ENCODE measurements around the gene GRIK3.

Gene GRIK3

GRCh38 chr1:36752431-36752830, 281.9 kb downstream of the GRIK3 start:
- DNase-seq = no peak

- DNase-seq = no peak
These were observed 282.8 kb downstream of the GRIK3 start for GRCh38 chr1:36751525-36751924.

GRCh38 chr1:36748466-36748865, 285.8 kb downstream of the GRIK3 start:
- DNase-seq = no peak
